HG02642 (cell line): Measurements from ENCODE around the gene MYCBPAP.

ENCODE experiments used
- ATAC-seq: cut with Tn5 transposase; IDR thresholded peaks from one replicate; pipeline ENCODE4 v1.9.1; 2021; ENCODE audit warnings: mild to moderate bottlenecking; ENCODE audit not compliant: unreplicated experiment, poor library complexity

Gene MYCBPAP

GRCh38 chr17:50547736-50548083, 39.5 kb downstream of the MYCBPAP start:
- no peak for ATAC-seq

- no peak for ATAC-seq
Observed at GRCh38 chr17:50548831-50549230, 40.6 kb downstream of the MYCBPAP start.

GRCh38 chr17:50549256-50549941, 41.2 kb downstream of the MYCBPAP start:
- ATAC-seq = no peak

GRCh38 chr17:50549969-50550368, 41.7 kb downstream of the MYCBPAP start:
- ATAC-seq = no peak

GRCh38 chr17:50550661-50551432, 42.6 kb downstream of the MYCBPAP start:
- ATAC-seq = no peak

- no peak for ATAC-seq
Observed at GRCh38 chr17:50551433-50551815, 43.2 kb downstream of the MYCBPAP start.

- no peak for ATAC-seq
Observed at GRCh38 chr17:50551884-50552283, 43.6 kb downstream of the MYCBPAP start.

- ATAC-seq = no peak
Observed at GRCh38 chr17:50554201-50554600, 46.0 kb downstream of the MYCBPAP start.

GRCh38 chr17:50556803-50557202, 48.6 kb downstream of the MYCBPAP start:
- no peak for ATAC-seq

GRCh38 chr17:50557630-50558029, 49.4 kb downstream of the MYCBPAP start:
- no peak for ATAC-seq

GRCh38 chr17:50558091-50558490, 49.9 kb downstream of the MYCBPAP start:
- ATAC-seq = no peak

GRCh38 chr17:50558581-50558940, 50.3 kb downstream of the MYCBPAP start:
- ATAC-seq = no peak

GRCh38 chr17:50558941-50559614, 50.8 kb downstream of the MYCBPAP start:
- no peak for ATAC-seq

GRCh38 chr17:50559674-50560184, 51.5 kb downstream of the MYCBPAP start:
- peak; percentile 2 for ATAC-seq

GRCh38 chr17:50560185-50560824, 52.1 kb downstream of the MYCBPAP start, which contains the start of gene CACNA1G:
CACNA1G (plus strand) TSS chr17:50560715; CDS start chr17:50561460, 745 bp downstream.
- peak; percentile 93 for ATAC-seq

- no peak for ATAC-seq
Observed at GRCh38 chr17:50560931-50561745, 52.9 kb downstream of the MYCBPAP start.

- no peak for ATAC-seq
Observed at GRCh38 chr17:50561746-50562141, 53.5 kb downstream of the MYCBPAP start.

- ATAC-seq = no peak
Observed at GRCh38 chr17:50562242-50563091, 54.2 kb downstream of the MYCBPAP start.

GRCh38 chr17:50563092-50563511, 54.9 kb downstream of the MYCBPAP start:
- no peak for ATAC-seq
